ENCODE data around the gene DHRSX.

The DHRSX gene

GRCh38 chrX:2523911-2524310 lies 23.1 kb upstream of the DHRSX start:
- no peak overlapping the region for H3K27ac ChIP-seq (ENCODE audit: extremely low read depth, low read depth, low read length)
- CTCF ChIA-PET: no interaction called here
- no peaks in the 10 kb centered on the region for H3K9me3 ChIP-seq (ENCODE audit: control insufficient read depth, insufficient read depth, low read depth, low read length)
- POLR2A ChIA-PET: no interaction called here
- TF ChIP-seq ZNF596 (tag by site-specific recombination; IDR thresholded peaks at IDR 0.05): no peak
- TF ChIP-seq INSM2 (tag by site-specific recombination; IDR thresholded peaks at IDR 0.05): no peak
- TF ChIP-seq OVOL3 (tag by site-specific recombination; IDR thresholded peaks at IDR 0.05): no peak
- H3K4me3 ChIP-seq (ENCODE audit: low read depth, low read length): no peak overlapping the region
- no peaks in the 10 kb centered on the region for H3K4me1 ChIP-seq (ENCODE audit: control insufficient read depth, insufficient read depth, low read length)
- no peaks in the 10 kb centered on the region for H3K36me3 ChIP-seq (ENCODE audit: control insufficient read depth in 2 of 2, insufficient read depth in 1 of 2, low read length in 2 of 2)

- no peak for TF ChIP-seq PRDM6 (tag by site-specific recombination; IDR thresholded peaks at IDR 0.05)
- no peak for TF ChIP-seq INSM2 (tag by site-specific recombination; IDR thresholded peaks at IDR 0.05)
- TF ChIP-seq SALL2 (tag by site-specific recombination; IDR thresholded peaks at IDR 0.05; ENCODE audit: borderline replicate concordance): no peak
- peak; percentile 33; the same call in 1 of the 2 replicates for TF ChIP-seq ATF2 (tag by site-specific recombination; IDR thresholded peaks at IDR 0.05; ENCODE audit: low read depth)
- Histone ChIP-seq H3K36me3 (ENCODE audit: control insufficient read depth in 2 of 2, insufficient read depth in 1 of 2, low read length in 2 of 2) (no peaks in the 10 kb centered on the region), H3K9me3 (ENCODE audit: control insufficient read depth, insufficient read depth, low read depth, low read length) (no peaks in the 10 kb centered on the region), H3K27ac (ENCODE audit: extremely low read depth, low read depth, low read length) (no peak overlapping the region), H3K4me3 (ENCODE audit: low read depth, low read length) (no peak overlapping the region), H3K4me1 (ENCODE audit: control insufficient read depth, insufficient read depth, low read length) (no peaks in the 10 kb centered on the region)
- ChIA-PET POLR2A (no interaction called here), CTCF (no interaction called here)
Observed at GRCh38 chrX:2521927-2522386, 21.2 kb upstream of the DHRSX start.

- no peak overlapping the region for H3K4me3 ChIP-seq (ENCODE audit: low read depth, low read length)
- CTCF ChIA-PET: no interaction called here
Observed at GRCh38 chrX:2521092-2521926, 20.5 kb upstream of the DHRSX start.

More at GRCh38 chrX:2521092-2521926, 20.5 kb upstream of the DHRSX start:
- no peaks in the 10 kb centered on the region for H3K36me3 ChIP-seq (ENCODE audit: control insufficient read depth in 2 of 2, insufficient read depth in 1 of 2, low read length in 2 of 2)
- POLR2A ChIA-PET: no interaction called here
- no peaks in the 10 kb centered on the region for H3K4me1 ChIP-seq (ENCODE audit: control insufficient read depth, insufficient read depth, low read length)
- no peak overlapping the region for H3K27ac ChIP-seq (ENCODE audit: extremely low read depth, low read depth, low read length)
- no peaks in the 10 kb centered on the region for H3K9me3 ChIP-seq (ENCODE audit: control insufficient read depth, insufficient read depth, low read depth, low read length)
- TF ChIP-seq ZNF510 (tag by site-specific recombination; IDR thresholded peaks at IDR 0.05; ENCODE audit: insufficient replicate concordance) (no peak), GLIS1 (tag by site-specific recombination; IDR thresholded peaks at IDR 0.05) (no peak), ZNF157 (tag by site-specific recombination; IDR thresholded peaks at IDR 0.05) (no peak), ZNF155 (tag by site-specific recombination; IDR thresholded peaks at IDR 0.05) (no peak), ZBTB49 (tag by site-specific recombination; IDR thresholded peaks at IDR 0.05; ENCODE audit: low read depth) (no peak)

Measured in HEK293 (cell line).